ENCODE results near the gene ATP8B3.

Gene ATP8B3

DNA sequence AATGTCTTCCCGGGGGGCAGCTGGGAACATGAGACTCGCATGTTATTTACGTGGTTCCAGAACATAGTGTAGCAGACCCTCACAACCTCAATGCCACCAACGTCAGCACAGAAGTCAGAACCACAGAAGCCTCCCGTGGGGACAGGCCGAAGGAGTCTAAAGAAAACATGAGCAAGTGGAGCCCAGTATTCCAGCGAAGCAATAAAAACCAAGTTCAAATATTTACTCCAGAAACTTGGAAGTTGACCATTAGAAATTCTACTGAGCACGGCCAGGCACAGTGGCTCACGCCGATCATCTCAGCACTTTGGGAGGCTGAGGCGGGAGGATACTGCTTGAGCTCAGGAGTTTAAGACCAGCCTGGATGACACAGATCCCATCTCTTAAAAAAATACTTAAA lies 17.9 kb upstream of the ATP8B3 start:
- Histone ChIP-seq H3K27ac (ENCODE audit: low read depth, low read length) (no peak overlapping the region), H3K4me3 (ENCODE audit: low read length) (no peak overlapping the region), H3K36me3 (ENCODE audit: insufficient read depth, low read length) (peaks cover 8% of the 10 kb centered on the region), H3K27me3 (ENCODE audit: insufficient read depth, low read length) (no peaks in the 10 kb centered on the region), H3K4me1 (ENCODE audit: insufficient read depth, low read length) (peaks cover 9% of the 10 kb centered on the region; the same call in 1 of the 2 replicates), H3K9ac (ENCODE audit: low read depth, low read length) (no peak overlapping the region), H3K9me3 (ENCODE audit: insufficient read depth, low read depth, low read length) (no peaks in the 10 kb centered on the region)
- 95% methylated on average over 11 of the region's 11 CpGs for WGBS

DNA sequence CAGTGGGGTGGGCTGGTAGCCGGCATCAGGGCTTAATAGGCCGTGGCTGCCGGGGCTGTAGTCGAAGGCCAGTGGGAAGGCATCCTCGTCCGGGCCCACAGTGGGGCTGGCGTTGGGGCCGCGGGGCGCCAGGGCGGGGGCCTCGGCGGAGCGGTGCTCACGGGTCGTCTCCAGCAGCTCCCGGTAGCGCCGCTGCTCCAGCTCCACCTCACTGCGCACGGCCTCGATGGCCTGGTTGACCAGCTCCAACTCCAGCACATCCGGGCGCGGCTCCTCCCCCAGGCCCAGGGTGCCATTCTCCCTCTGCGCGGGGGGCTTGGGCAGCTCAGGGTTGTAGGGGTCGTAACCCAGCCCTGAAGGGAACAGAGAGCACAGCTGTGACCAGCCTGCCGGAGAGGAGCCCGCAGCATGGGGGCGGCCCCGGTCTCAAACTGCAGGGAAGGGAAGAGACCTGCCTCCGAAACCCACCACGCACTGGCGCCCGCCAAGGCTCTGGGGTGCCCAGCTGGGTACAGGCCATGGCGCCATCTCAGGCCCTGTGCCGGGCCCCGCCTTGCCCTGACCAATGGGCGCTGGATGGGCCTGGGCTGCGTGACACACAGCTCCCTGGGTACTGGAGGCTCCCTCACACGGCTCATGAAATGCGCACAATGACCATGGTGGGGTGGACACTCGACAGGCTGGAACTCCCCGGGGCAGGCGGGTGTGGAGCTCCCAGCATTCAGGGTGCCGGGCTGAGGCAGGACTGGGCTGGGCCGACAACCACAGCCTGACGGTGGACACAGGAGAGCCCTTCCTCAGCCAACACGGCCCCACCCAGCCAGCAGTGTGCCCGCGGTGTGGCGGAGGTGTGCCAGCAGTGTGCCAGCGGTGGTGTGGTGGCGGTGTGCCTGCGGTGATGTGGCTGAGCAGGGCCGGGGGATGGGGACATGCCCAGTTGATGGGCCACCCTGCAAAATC lies 16.5 kb upstream of the ATP8B3 start:
- peaks cover 22% of the 10 kb centered on the region for H3K36me3 ChIP-seq (ENCODE audit: insufficient read depth, low read length)
- H3K27ac ChIP-seq (ENCODE audit: low read depth, low read length): no peak overlapping the region
- 95% methylated on average over 57 of the region's 57 CpGs for WGBS

DNA sequence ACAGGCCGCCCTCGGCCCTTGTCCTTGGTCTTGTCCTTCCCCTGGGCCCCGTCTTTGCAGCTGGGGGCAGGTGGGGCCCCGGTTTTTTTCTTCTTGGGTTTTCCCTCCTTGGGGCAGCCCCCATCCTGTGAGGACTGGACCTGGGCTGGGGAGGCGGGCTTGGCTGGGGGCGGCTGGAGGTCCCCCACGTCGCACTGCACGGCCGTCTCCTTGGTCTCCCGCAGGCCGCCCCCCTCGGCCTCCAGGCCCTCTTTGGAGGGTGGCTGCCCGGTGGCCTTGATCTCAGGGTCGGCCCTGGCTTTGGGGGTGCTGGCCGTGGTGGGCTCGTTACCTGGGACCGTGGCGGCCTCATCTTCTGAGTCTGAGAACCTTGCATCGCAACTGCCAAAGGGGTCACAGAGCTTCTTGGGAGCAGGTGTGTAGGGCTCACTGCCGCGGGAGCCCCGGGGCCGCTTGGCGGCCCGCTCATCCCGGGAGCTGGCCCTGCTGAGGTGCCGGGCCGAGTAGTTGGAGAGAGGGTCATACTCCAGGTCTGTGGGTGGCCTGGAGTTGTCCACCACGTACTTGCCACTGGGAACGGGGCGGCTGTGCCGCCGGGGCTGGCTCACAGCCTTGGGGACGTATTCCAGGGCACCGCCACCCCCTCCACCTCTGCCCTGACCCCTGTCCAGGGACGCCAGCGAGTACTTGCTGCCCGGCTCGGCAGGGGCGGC lies 15.6 kb upstream of the ATP8B3 start:
- Histone ChIP-seq H3K4me1 (ENCODE audit: insufficient read depth, low read length) (peaks cover 9% of the 10 kb centered on the region; the same call in 1 of the 2 replicates), H3K4me3 (ENCODE audit: low read length) (no peak overlapping the region), H3K27ac (ENCODE audit: low read depth, low read length) (peak overlapping the region; percentile 70), H3K27me3 (ENCODE audit: insufficient read depth, low read length) (no peaks in the 10 kb centered on the region), H3K9me3 (ENCODE audit: insufficient read depth, low read depth, low read length) (no peaks in the 10 kb centered on the region), H3K36me3 (ENCODE audit: insufficient read depth, low read length) (peaks cover 30% of the 10 kb centered on the region), H3K9ac (ENCODE audit: low read depth, low read length) (peak overlapping the region; percentile 50; the same call in 1 of the 2 replicates)
- 91% methylated on average over 41 of the region's 41 CpGs for WGBS

More for the DNA sequence above, 16.5 kb upstream of the ATP8B3 start:
- Histone ChIP-seq H3K9me3 (ENCODE audit: insufficient read depth, low read depth, low read length) (no peaks in the 10 kb centered on the region), H3K4me1 (ENCODE audit: insufficient read depth, low read length) (peaks cover 9% of the 10 kb centered on the region; the same call in 1 of the 2 replicates), H3K27me3 (ENCODE audit: insufficient read depth, low read length) (no peaks in the 10 kb centered on the region), H3K9ac (ENCODE audit: low read depth, low read length) (no peak overlapping the region), H3K4me3 (ENCODE audit: low read length) (no peak overlapping the region)

DNA sequence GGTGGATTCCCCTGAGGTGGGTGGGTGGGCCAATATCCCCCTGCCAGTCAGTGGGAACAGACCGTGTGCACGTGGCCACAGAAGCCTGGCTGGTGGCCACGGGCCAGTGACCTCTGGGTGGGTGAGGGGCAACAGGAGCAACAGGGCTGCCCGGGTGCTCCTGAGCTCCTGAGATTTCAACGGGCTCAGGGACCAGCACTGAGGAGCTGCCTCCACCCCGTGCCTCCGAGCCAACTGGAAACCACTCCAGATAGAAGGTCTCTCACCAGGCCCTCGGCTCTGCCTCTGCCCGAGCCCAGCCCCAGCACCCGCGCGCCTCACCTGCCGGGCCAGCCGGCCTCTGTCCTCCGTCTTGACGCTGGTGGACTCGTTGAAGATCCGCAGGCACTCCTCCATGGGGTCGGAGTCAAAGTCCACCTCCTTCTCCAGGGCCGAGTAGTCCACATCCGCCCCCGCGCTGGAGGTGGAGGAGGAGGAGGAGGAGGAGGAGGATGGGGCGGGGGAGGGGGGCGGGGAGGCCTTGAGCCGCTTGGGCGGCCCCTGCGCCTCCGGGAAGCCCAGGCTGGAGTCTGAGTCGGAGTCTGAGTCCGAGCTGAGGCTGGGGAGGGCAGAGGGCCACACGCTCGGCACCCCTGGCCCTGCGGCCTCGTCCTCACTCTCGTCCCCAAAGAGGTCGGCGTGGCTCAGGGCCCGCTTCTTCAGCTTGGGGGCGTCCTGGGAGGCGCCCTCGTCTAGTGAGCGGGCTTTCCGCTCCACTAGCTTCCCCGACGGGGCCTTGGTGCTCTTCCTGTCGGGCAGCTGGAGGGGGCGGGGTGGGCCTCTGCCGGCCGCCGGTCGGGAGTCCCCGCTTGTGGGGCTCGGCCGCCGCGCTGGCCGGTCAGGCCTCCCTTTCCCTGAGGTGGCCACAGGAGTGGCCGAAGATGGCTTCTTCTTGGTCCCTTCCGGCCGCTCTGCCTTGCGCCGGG lies 14.8 kb upstream of the ATP8B3 start:
- peaks cover 38% of the 10 kb centered on the region for H3K36me3 ChIP-seq (ENCODE audit: insufficient read depth, low read length)
- peaks cover 9% of the 10 kb centered on the region; the same call in 1 of the 2 replicates for H3K4me1 ChIP-seq (ENCODE audit: insufficient read depth, low read length)
- no peaks in the 10 kb centered on the region for H3K27me3 ChIP-seq (ENCODE audit: insufficient read depth, low read length)
- peak overlapping the region; percentile 86 for H3K27ac ChIP-seq (ENCODE audit: low read depth, low read length)
- H3K9ac ChIP-seq (ENCODE audit: low read depth, low read length): peak overlapping the region; percentile 50; the same call in 1 of the 2 replicates
- 21% methylated on average over 57 of the region's 63 CpGs for WGBS
- peak overlapping the region; percentile 29; the same call in 1 of the 2 replicates for H3K4me3 ChIP-seq (ENCODE audit: low read length)
- H3K9me3 ChIP-seq (ENCODE audit: insufficient read depth, low read depth, low read length): no peaks in the 10 kb centered on the region

GRCh38 chr19:1825909-1826556 lies 14.0 kb upstream of the ATP8B3 start:
- H3K36me3 ChIP-seq (ENCODE audit: insufficient read depth, low read length): peaks cover 44% of the 10 kb centered on the region
- no peaks in the 10 kb centered on the region for H3K27me3 ChIP-seq (ENCODE audit: insufficient read depth, low read length)
- 38% methylated on average over 15 of the region's 15 CpGs for WGBS
- H3K4me3 ChIP-seq (ENCODE audit: low read length): no peak overlapping the region
- H3K4me1 ChIP-seq (ENCODE audit: insufficient read depth, low read length): peaks cover 9% of the 10 kb centered on the region; the same call in 1 of the 2 replicates
- no peak overlapping the region for H3K9ac ChIP-seq (ENCODE audit: low read depth, low read length)
- H3K9me3 ChIP-seq (ENCODE audit: insufficient read depth, low read depth, low read length): no peaks in the 10 kb centered on the region
- H3K27ac ChIP-seq (ENCODE audit: low read depth, low read length): peak overlapping the region; percentile 86

- peaks cover 9% of the 10 kb centered on the region; the same call in 1 of the 2 replicates for H3K4me1 ChIP-seq (ENCODE audit: insufficient read depth, low read length)
Observed at GRCh38 chr19:1824252-1824622, 12.2 kb upstream of the ATP8B3 start.

DNA sequence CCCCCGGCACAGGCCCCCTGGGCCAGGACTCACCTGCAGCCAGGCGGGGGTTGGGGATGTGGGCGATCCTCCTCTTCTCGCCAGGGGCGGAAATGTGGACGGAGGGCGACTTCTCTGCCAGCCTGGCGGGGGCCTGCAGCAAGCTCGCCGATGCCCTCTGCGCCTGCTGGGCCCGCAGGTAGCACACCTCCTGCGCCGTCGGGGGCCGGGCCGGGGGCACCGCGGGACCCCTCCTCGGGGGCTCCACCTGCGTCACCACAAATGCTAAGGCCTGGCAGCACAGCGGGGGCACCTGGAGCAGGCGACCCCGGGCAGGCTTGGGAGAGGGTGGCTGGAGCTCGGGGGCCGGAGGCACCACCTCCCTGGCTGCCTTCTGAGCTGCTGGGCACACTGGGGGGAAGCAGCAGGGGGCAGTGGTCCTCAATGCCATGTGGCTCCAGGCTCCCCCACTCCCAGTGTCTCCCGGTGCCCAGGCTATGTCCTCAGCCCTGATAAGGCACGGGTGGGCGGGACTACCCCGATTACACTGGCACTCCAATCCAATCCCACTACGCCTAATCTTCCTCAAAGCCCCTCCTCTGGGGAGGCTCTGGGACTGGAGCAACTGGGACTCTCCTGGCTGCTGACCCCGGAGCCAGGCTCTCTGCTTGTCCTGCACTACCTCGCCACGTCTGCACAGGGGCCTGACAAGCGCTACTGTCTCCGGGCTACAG lies 11.6 kb upstream of the ATP8B3 start:
- Histone ChIP-seq H3K27ac (ENCODE audit: low read depth, low read length) (no peak overlapping the region), H3K4me3 (ENCODE audit: low read length) (no peak overlapping the region), H3K9me3 (ENCODE audit: insufficient read depth, low read depth, low read length) (no peaks in the 10 kb centered on the region), H3K27me3 (ENCODE audit: insufficient read depth, low read length) (no peaks in the 10 kb centered on the region), H3K36me3 (ENCODE audit: insufficient read depth, low read length) (peaks cover 59% of the 10 kb centered on the region), H3K9ac (ENCODE audit: low read depth, low read length) (no peak overlapping the region), H3K4me1 (ENCODE audit: insufficient read depth, low read length) (peaks cover 9% of the 10 kb centered on the region; the same call in 1 of the 2 replicates)
- WGBS: 95% methylated on average over 36 of the region's 36 CpGs

More at GRCh38 chr19:1824252-1824622, 12.2 kb upstream of the ATP8B3 start:
- H3K4me3 ChIP-seq (ENCODE audit: low read length): no peak overlapping the region
- peaks cover 57% of the 10 kb centered on the region for H3K36me3 ChIP-seq (ENCODE audit: insufficient read depth, low read length)
- H3K9me3 ChIP-seq (ENCODE audit: insufficient read depth, low read depth, low read length): no peaks in the 10 kb centered on the region
- H3K27me3 ChIP-seq (ENCODE audit: insufficient read depth, low read length): no peaks in the 10 kb centered on the region
- H3K9ac ChIP-seq (ENCODE audit: low read depth, low read length): no peak overlapping the region
- 94% methylated on average over 14 of the region's 14 CpGs for WGBS
- no peak overlapping the region for H3K27ac ChIP-seq (ENCODE audit: low read depth, low read length)

DNA sequence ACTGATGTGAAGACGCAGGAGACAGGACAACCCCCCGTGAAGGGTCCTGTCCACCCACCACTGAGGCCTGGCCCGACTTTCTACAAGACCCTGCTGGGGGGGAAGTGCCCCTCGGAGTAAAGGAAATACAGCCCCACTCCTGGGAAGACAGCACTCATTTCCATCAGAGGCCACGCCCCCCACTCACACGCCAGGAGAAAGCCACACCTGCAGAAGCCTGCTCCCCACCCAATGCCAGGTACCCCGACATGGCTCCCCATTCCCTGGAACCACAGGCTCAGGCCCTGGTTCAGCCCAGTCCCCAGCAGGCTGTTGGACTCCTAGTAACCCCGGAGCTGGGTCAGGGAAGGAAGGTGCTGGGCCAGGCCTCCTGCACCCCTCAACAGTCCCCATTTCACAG lies 10.9 kb upstream of the ATP8B3 start:
- 94% methylated on average over 8 of the region's 8 CpGs for WGBS

GRCh38 chr19:1822210-1822609 lies 10.1 kb upstream of the ATP8B3 start:
- Histone ChIP-seq H3K4me3 (ENCODE audit: low read length) (no peak overlapping the region), H3K9me3 (ENCODE audit: insufficient read depth, low read depth, low read length) (no peaks in the 10 kb centered on the region), H3K27ac (ENCODE audit: low read depth, low read length) (no peak overlapping the region), H3K27me3 (ENCODE audit: insufficient read depth, low read length) (no peaks in the 10 kb centered on the region), H3K36me3 (ENCODE audit: insufficient read depth, low read length) (peaks cover 74% of the 10 kb centered on the region), H3K9ac (ENCODE audit: low read depth, low read length) (no peak overlapping the region), H3K4me1 (ENCODE audit: insufficient read depth, low read length) (peaks cover 7% of the 10 kb centered on the region; the same call in 1 of the 2 replicates)
- 95% methylated on average over 19 of the region's 19 CpGs for WGBS

More for the DNA sequence above, 10.9 kb upstream of the ATP8B3 start:
- Histone ChIP-seq H3K27ac (ENCODE audit: low read depth, low read length) (no peak overlapping the region), H3K9ac (ENCODE audit: low read depth, low read length) (no peak overlapping the region), H3K27me3 (ENCODE audit: insufficient read depth, low read length) (no peaks in the 10 kb centered on the region), H3K9me3 (ENCODE audit: insufficient read depth, low read depth, low read length) (no peaks in the 10 kb centered on the region), H3K4me1 (ENCODE audit: insufficient read depth, low read length) (peaks cover 9% of the 10 kb centered on the region; the same call in 1 of the 2 replicates), H3K4me3 (ENCODE audit: low read length) (no peak overlapping the region), H3K36me3 (ENCODE audit: insufficient read depth, low read length) (peaks cover 66% of the 10 kb centered on the region)
